H1 (cell line): ENCODE results near the gene WNT7A.

Source experiments
- ASH2L ChIP-seq: fragments of 200-600, 300-600 bp; sonication (generic); IDR thresholded peaks from one replicate; pipeline ENCODE4 v1.7.1; 2017; ENCODE audit warnings: low read length
- BRCA1 ChIP-seq: IDR thresholded peaks from 2 replicates; pipeline ENCODE4 v1.6.1; 2012; ENCODE audit warnings: low read depth, low read length, improper control_type of control experiment
- CHD2 ChIP-seq: IDR thresholded peaks from 2 replicates; pipeline ENCODE4 v1.6.1; 2012; ENCODE audit warnings: low read length, improper control_type of control experiment
- EZH2 ChIP-seq: fragments of 200-600 bp; sonication (generic); IDR thresholded peaks from 2 replicates; pipeline ENCODE4 v1.7.1; 2012; ENCODE audit warnings: low read depth, mild to moderate bottlenecking, moderate library complexity, low read length, inconsistent platforms; ENCODE audit not compliant: severe bottlenecking
- KDM1A ChIP-seq: fragments of 200-600, 300-600 bp; sonication (generic); IDR thresholded peaks from 2 replicates; pipeline ENCODE4 v1.7.1; 2016; ENCODE audit warnings: mild to moderate bottlenecking, low read length, borderline replicate concordance
- RAD21 ChIP-seq, 2 experiments: IDR thresholded peaks in 1 of 2; conservative IDR thresholded peaks in 1 of 2; 2 replicates each; pipeline ENCODE4 v1.6.1; 2011; ENCODE audit warnings: low read depth in 2 of 2, low read length in 2 of 2, improper control_type of control experiment in 1 of 2, inconsistent platforms in 1 of 2, mild to moderate bottlenecking in 1 of 2, moderate library complexity in 1 of 2
- TCF12 ChIP-seq: IDR thresholded peaks from 2 replicates; pipeline ENCODE4 v1.6.1; 2011; ENCODE audit warnings: low read depth, mild to moderate bottlenecking, low read length
- TF ChIP-seq, protein P1 (sequence below), 3 experiments: IDR thresholded peaks; 1 replicate in 2 of 3; 2 replicates in 1 of 3; pipeline versions ENCODE4 v1.5.1 to v1.6.1; 2011; ENCODE audit warnings: low read length in 3 of 3, mild to moderate bottlenecking in 3 of 3, inconsistent platforms in 2 of 3, low read depth in 1 of 3, moderate library complexity in 1 of 3; ENCODE audit not compliant: insufficient read depth in 1 of 3; ENCODE audit errors: control extremely low read depth in 1 of 3

DNA sequence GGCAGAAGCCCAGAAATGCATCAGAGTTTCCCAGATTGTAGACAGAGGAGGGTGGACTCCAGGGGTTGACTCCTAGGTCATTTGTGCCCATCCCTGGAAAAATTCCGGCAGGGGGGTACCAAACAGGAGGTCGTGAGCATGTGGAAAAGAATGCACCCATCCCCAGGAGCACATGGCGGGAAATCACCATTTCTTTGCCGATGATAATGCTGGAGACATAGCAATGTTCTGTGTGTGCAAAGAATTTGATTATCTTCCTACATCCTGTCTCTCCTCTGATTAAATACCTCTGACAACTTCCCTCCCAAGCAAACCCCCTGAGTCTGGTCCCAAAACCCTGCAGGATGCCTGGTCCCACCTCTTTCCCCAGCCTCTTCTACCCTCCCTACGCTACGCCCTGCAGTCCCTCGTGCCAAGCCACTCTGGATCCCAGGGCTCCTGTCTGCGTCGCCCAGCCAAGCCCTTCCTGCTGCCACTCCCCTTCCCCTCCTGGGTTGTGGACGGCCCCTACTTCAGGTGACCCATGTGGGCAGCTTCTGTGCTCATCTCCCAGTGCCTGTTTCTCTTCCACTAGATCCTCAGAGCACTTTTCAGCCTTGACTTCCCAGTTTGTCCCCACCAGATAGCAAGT is 15.8 kb downstream of the WNT7A start:
- TF ChIP-seq ASH2L, result no peak
- no peak for TF ChIP-seq BRCA1
- no peak for TF ChIP-seq TCF12
- TF ChIP-seq, protein P1, sequence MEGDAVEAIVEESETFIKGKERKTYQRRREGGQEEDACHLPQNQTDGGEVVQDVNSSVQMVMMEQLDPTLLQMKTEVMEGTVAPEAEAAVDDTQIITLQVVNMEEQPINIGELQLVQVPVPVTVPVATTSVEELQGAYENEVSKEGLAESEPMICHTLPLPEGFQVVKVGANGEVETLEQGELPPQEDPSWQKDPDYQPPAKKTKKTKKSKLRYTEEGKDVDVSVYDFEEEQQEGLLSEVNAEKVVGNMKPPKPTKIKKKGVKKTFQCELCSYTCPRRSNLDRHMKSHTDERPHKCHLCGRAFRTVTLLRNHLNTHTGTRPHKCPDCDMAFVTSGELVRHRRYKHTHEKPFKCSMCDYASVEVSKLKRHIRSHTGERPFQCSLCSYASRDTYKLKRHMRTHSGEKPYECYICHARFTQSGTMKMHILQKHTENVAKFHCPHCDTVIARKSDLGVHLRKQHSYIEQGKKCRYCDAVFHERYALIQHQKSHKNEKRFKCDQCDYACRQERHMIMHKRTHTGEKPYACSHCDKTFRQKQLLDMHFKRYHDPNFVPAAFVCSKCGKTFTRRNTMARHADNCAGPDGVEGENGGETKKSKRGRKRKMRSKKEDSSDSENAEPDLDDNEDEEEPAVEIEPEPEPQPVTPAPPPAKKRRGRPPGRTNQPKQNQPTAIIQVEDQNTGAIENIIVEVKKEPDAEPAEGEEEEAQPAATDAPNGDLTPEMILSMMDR (IDR thresholded peaks at IDR 0.05; ENCODE audit: control extremely low read depth in 1 of 3, insufficient read depth in 1 of 3, low read depth in 1 of 3, low read length in 3 of 3), result no peak
- TF ChIP-seq EZH2, result no peak
- no peak for TF ChIP-seq RAD21 (IDR thresholded peaks at IDR 0.05 in 1 of 2, conservative IDR thresholded peaks at IDR 0.05 in 1 of 2; ENCODE audit: low read depth in 2 of 2, low read length in 2 of 2)
- TF ChIP-seq KDM1A, result no peak
- no peak for TF ChIP-seq CHD2
